GM21423 (cell line): ENCODE data around the gene BSPH1.
"Not testable (repeated sequence)": the region's sequence is repeated elsewhere in the genome, so short reads cannot be mapped to it uniquely, and the experiment has no call there.

Source experiments
- ATAC-seq: cut with Tn5 transposase; IDR thresholded peaks from one replicate; pipeline ENCODE4 v1.9.1; 2021; ENCODE audit warnings: mild to moderate bottlenecking, moderate library complexity; ENCODE audit not compliant: unreplicated experiment

Gene BSPH1, protein sequence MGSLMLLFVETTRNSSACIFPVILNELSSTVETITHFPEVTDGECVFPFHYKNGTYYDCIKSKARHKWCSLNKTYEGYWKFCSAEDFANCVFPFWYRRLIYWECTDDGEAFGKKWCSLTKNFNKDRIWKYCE

DNA sequence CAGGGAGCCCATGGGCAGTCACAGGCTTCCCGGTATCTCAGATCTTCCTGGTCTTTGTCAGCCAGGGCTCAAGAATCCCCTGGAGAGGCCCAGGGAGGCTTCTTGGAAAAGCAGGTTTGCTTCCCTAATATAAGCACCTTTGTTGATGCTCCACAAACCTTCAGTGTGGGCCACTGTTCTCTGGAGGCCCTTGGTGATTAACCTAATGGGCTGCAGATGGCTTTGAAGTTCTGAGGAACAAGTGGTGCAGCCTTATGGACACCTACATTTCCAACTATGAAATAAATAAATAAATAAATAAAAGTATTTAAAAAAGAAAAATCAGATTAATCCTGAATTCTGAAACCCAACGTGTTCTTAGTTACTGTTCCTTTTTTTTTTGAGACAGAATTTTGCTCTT is at the start of gene BSPH1:
Gene BSPH1 (minus strand): TSS at position 101 of the 400 bp plus-strand sequence. CDS start 89 bp downstream, at position 12.
- ATAC-seq: no peak

DNA sequence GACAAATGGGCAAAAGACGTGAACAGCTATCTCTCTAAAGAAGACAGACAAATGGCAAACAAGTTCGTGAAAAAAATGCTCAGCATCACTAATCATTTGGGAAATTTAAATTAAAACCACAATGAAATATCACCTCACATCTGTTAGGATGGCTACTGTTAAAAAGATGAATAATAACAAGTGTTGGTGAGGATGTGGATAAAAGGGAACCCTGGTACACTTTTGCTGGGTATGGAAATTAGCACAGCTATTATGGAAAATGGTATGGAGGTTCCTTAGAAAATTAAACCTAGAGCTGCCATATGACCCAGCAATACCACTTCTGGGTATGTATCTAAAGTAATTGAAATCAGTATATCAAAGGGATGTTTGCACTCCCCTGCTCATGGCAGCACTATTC is 44.8 kb upstream of the BSPH1 start:
- ATAC-seq: no peak

DNA sequence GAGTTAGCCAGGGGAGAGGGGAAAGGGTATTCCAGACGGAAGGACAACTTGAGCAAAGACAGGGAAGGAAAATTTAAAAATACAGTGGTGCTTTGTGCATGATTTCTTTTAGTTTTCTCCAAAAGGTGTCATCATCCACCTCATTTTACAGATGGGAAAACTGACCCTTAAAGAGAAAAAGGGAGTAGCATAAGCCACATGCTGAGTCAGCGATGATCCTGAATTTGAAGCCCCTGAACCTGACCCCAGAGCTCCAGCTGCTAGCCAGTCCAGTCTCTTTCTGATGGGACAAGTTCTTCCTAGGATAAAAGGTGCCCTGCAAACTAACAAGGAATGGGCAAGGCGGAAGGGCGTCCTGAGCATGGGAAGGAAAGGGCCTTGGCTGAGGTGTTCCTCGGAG is 41.6 kb upstream of the BSPH1 start:
- ATAC-seq: no peak

DNA sequence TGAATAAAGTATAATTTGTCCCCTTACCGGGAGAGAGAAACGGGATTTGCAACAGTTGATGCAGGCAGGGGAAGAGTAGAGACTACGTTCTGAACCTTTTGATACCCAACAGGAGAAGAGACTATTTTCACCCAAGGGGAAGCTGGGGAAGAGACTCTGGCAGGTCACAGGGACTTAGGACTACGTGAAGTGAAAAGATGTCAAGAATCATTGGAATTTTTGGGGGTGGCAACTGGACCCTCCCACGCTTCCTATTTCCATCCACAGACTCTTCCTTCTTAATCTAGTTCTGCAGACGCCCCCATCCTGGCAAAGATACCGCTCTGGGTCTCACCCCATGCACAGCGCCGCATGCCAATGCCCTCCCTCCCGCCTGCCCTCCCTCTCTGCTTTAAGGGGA is 38.1 kb upstream of the BSPH1 start:
- no peak for ATAC-seq

DNA sequence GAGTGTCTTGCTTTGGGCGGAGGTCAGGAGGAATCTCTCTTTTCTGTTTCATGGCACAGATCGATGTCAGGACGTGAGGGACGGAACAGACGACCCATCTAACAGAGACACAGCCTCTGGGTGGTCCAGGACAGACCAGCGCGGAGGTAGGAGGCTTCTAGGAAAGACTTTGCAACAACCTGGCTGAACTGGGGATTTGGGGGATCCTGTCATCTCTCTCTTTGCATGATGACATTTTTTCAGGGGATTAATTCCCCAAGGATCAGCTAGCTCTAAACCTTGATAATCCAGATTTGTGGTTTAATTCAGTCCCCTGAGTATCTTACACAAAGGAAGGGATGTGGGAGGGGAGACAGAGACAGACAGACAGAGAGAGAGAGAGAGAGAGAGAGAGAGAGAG is 37.5 kb upstream of the BSPH1 start:
- no peak for ATAC-seq

DNA sequence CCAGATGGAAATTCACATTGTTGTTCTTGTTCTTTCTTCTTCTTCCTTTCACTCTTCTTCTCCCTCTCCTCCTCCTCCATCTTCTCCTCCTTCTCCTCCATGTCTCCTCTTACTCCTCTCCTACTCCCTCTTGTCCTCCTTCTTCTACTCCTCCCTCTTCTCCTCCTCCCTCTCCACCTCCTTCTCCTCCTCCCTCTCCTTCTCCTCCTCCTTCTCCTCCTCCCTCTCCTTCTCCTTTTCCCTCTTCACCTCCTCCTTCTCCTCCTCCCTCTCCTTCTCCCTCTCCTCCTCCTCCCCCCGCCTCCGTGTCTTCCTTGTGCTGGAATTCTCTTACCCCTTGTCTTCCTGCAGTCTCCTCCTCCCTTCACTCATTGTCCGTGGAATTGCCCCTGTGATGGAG is 33.5 kb upstream of the BSPH1 start:
- ATAC-seq: no peak

DNA sequence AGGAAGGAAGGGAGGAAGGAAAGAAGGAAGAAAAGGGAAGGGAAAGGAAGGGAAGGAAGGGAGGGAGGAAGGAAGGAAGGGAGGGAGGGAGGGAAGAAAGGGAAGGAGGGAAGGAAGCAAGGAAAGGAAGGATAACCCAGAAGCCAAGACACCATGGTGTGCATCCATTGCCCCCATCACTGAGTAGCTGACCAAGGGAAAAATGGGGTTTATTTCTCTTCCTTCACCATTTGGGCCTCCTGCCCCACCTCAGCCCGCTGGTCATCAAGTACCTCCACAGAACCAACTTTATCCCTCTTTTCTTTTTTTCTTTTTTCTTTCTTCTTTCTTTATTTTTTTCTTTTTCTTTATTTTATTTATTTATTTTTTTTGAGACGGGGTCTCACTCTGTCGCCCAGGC is 31.5 kb upstream of the BSPH1 start:
- ATAC-seq: no peak

DNA sequence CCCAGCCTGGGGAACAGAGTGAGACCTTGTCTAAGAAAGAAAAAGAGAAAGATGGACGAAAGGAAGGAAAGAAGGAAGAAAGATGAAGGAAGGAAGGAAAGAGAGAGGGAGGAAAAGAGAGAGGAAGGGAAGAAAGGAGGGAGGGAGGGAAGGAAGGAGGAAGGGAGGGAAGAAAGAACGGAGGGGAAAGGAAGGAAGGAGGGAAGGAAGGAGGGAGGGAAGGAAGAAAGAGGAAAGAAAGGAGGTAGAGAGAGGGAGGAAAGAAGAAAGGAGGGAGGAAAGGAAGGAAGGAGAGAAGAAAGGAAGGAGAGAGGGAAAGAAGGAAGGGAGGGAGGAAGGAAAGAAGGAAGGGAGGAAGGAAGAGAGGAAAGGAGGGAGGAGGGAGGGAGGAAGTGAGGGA is 31.0 kb upstream of the BSPH1 start:
- no peak for ATAC-seq

DNA sequence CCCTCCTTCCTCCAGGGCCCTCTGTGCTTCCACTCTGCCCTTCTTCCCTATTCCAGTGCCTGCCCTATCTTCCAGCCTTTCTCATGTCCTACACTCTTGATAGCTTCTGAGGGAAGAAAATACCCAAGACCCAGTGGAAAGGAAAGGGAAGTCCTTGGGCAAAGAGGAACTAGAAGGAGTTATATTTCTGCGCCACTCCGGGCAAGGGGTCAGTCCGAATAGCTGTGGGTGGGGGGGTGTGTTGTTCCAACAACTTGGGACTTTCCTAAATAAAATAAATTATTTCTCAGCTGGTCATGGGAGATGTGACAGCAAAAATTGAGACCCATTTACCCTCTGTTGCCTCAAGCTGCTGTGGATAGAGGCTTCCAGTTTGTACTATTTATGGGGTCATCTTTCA is 28.7 kb upstream of the BSPH1 start:
- ATAC-seq: no peak

DNA sequence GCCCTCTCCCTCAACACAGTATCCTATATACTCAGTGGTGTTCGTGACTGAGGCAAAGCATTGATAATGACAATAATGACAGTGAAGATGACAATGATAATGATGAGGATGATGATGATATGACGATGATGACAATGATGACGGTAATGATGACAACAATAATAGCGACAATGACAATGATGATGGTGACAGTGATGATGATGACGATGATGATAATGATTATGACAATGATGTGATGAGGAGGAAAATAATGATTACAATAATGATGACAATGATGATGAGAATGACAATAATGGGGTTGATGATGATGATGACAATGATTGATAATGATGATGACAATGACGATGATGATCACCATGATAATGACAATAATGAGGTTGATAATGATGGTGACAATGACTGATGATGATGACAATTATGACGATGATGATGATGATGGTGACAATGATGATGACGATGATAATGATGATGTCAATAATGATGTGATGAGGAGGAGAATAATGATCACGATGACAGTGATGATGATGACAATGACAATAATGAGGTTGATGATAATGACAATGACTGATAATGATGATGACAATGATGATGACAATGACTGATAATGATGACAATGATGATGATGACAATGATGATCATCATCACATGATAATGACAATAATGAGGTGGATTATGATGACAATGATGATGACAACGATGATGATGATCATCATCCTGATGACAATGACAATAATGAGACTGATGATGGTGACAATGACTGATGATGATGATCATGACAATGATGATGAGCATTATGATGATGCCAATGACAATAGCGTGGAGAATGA is 19.2 kb upstream of the BSPH1 start:
- ATAC-seq: no peak

DNA sequence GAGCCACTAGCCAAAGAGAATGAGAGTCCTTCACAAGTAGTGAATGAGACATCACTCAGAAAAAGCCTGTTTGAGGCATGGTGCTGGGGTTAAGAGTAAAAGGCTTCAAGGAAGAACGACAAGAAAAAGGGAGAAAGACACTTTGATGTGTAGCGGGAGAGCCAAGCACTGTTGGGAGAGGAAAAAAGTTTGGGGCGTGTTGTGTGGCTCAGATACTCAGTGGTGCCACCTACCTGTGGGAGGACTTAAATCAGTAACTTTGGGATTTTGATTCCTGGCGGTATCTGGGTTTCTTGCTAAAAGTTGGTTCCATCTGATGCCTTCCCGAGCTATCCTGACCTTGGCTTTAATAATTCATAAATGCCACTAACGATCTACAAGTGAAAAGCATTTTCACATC is 14.8 kb upstream of the BSPH1 start:
- ATAC-seq: no peak

DNA sequence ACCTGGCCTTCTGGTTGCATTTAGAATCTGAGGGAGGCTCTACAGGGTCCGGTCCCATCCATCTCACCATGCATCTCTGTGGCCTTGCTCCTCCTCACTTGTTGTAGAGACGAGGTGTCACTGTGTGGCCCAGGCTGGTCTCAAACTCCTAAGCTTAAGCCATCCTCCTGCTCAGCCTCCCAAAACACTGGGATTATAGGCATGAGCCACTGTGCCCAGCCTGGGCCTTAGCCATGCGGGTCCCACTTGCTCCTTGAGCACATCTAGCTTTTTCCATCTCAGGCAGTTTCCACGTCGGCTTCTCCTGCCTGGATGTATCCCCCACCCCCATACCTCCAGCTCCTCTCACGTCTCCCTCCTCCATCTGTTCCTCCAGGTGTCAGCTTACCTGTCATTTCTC is 12.3 kb upstream of the BSPH1 start:
- no peak for ATAC-seq

DNA sequence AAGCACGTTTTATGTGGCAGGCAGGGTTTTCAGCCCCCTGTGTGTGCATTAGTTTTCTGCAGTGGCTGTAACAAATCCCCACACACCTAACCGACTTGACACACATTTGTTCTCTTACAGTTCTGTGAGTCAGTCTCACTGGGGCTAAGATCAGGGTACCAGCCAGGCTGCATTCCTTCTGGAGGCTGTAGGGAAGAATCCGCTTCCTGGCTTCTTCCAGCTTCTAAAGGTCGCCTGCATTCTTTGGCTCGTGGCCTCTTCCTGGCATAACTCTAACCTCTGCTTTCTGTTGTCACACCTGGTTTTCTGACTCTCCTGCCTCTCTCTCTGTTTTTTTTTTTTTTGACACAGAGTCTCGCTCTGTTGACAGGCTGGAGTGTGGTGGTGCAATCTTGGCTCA is 8.9 kb upstream of the BSPH1 start:
- no peak for ATAC-seq

DNA sequence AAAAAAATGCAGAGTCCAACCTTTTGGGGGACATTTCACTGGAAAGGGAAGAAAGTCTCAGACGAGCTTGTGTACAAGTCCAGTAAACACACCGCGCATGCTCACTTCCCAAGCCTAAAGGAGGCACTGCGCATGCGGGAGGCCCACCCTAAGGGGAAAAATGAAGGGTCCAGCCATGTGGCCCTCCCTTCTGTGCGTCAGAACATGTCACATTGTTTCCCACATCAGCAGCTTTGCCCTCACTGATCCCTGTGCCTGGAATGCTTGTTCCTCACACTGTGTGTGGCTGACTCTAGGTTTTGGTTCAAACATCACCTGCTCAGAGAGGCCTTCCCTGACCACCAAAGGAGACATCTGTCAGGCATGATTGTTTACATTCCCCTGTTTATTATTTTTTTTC is 6.8 kb upstream of the BSPH1 start:
- no peak for ATAC-seq

DNA sequence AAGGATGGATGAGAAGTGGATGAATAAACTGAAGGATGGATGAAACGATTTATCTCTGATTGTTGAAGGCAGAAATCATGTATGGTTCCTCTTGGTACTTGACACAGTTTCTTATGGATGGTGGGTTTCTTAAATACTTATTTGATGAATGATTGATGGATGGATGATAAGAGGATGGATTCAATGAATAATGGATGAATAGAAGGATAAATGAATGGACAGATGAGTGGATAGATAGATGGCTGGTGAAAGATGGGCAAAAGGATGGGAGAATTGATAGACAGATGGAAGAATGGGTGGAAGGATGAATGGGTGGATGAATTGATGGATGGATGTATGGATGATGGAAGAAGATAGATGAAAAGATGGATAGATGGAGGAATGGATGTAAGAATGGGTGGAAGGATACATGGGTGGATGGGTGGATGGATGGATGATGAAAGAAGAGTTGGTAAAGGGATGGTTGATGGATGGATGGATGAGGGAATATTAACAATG is 4.3 kb upstream of the BSPH1 start:
- ATAC-seq: no peak

DNA sequence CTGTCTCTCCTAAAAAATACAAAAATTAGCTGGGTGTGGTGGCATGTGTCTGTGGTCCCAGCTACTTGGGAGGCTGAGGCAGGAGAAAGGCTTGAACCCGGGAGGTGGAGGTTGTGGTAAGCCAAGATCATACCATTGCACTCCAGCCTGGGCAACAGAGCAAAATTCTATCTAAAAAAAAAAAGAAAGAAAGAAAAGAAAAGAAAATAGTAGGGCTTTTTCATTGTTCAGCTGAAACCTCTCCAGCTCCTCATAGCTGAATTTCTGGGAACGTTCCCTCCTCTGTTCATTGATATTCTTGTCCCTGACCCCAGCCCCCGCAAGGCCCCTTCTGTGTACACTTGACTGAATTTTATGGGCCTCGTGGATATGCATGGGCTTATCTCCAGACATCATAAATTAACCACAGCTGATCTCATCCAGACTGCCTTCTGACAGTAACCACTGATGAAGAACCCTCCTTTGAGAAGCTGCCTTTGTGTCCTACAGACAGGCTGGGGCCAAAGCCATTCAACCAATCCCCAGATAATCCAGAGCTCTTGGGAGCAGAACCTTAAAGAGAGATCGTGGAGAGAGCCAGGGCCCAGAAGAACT is 2.3 kb upstream of the BSPH1 start, which contains the start of gene ELSPBP1:
Gene ELSPBP1 (plus strand): TSS at position 424 of the 594 bp plus-strand sequence. CDS start 14,036 bp downstream, outside the sequence.
- no peak for ATAC-seq

DNA sequence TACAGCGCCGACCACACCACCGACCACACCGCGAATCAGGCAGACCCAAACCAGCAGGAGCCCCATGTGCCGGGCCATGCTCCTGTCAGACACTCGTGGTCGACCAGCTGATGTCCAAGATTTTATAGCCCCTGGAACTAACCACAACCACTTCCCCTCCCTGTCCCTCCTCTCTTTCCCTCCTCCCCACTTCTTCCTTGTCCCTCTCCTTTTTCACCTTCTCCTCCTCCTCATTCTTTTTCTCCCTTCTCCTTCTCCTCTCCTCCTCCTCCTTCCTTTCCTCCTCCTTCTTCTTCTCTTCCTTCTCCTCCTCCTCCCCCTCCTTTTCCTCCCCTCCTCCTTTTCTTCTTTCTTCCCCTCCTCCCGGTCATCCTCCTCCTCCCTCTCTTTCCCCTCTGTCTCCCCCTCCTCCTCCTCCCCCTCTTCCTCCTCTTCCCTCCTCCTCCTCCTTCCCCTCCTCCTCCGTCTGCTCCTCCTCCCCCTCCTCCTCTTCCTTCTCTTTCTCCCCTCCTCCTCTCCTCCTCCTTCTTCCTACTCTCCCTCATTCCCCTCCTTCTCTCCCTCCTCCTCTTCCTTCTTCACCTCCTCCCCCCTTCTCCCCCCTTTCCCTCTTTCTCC is 670 bp downstream of the BSPH1 start:
- ATAC-seq: no peak

DNA sequence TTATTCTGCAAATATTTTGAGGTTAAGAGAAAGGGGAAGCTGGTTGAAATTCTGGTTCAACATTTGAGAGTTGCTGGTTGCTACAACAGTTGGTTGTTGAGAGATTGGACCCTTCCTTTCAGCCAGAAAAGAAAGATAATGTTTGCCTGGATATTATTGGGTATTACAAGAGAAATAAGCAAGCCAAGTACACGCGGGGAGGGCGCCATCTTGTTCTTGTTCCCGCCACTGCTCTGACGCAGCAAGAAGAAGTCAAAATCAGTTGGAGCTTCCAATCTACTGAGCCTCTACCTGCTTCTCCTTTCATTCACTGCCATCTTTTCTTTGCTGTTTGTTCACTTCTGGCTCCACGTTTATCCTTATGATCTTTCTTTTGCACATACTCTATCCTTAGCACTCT is 18.4 kb downstream of the BSPH1 start:
- ATAC-seq: no peak

DNA sequence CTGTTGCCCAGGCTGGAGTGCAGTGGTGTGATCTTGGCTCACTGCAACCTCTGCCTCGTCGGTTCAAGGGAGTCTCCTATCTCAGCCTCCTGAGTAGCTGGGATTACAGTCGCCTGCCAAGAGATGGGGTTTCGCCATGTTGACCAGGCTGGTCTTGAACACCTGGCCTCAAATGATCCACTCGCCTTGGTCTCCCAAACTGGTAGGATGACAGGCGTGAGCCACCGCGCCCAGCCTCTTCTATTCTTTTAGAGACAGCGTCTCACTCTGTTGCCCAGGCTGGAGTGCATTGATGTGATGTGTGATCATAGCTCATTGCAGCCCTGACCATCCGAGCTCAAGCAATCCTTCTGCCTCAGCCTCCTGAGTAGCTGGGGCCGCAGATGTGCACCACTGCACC is 36.0 kb downstream of the BSPH1 start:
- not testable (repeated sequence) for ATAC-seq

DNA sequence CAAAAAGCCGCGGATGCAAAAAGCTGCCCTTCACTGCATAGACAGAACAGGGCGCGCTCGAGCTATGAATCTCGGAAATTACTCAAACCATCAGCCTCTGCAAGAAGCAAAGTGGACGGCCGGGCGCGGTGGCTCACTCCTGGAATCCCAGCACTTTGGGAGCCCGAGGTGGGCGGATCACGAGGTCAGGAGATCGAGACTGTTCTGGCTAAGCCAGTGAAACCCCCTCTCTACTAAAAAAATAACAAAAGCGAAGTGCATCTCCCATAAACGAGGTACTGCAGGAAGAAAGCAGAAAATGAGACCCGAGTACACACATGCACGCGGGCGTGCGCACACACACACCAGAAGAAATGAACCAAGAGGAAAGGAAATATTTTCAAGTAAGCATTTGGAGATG is 39.8 kb downstream of the BSPH1 start:
- ATAC-seq: not testable (repeated sequence)

DNA sequence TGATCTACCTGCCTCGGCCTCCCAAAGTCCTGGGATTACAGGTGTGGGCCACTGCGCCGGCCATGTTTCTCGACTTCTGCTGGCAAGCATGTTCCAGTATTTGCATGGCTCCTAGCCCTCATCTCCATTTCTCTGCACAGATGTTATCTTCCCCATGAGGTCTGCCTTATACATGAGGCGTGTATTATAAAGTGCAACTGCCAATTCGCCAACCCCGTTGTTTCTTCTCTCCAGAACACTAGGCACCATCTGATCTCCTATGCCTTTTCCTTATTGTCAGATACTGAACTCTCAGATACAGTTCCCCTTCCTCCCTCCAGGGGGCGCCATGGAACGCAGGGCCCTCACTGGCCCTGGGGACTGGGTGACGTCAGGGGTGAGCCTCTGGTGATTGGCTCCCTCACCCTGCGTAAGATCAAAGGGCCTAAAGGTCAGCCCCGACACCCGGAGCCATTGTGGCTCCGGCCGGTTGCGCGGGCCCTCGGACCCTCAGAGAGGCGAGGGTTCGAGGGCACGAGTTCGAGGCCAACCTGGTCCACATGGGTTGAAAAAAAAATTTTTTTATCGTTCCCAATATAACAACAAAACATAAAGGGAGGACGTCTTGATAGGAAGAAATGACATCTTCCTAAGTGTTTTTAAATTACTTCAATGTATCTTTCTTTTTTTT is 42.0 kb downstream of the BSPH1 start:
- not testable (repeated sequence) for ATAC-seq
